Right renal cortex interstitium (tissue), 3 donors: ENCODE measurements around the gene TMOD3. TPM values are rescaled to one million over a fixed set of nuclear protein-coding genes. Genes with fewer than 3 reads are reported as not detected.
"Not testable (repeated sequence)": the region's sequence is repeated elsewhere in the genome, so short reads cannot be mapped to it uniquely, and the experiment has no call there.

Experiments used
- DNase-seq, 3 donors: peaks; one replicate each; pipeline ENCODE4 v3.0.0-alpha.2; 2013; ENCODE audit warnings: low read depth in 3 of 3, low spot score in 2 of 3
- polyA plus RNA-seq, 3 donors: library from polyadenylated mRNA; unstranded; fragments of 120-200 nt; gene quantifications; one replicate each; pipeline ENCODE4 v1.2.1, GENCODE V29; 2013; ENCODE audit not compliant: insufficient read length in 3 of 3

Gene TMOD3
- polyA plus RNA-seq, 3 donors = 53.4 to 56.1 (median 54.1) TPM

- no peak for DNase-seq
These were observed 32.3 kb downstream of the TMOD3 start for GRCh38 chr15:51861557-51862359.

GRCh38 chr15:51863131-51863530 is 33.7 kb downstream of the TMOD3 start:
- no peak for DNase-seq

- DNase-seq = no peak
These were observed 35.1 kb downstream of the TMOD3 start for GRCh38 chr15:51864408-51865056.

- DNase-seq = no peak
These were observed 35.9 kb downstream of the TMOD3 start for GRCh38 chr15:51865317-51865716.

GRCh38 chr15:51866161-51866560 is 36.7 kb downstream of the TMOD3 start:
- no peak for DNase-seq

- no peak for DNase-seq
These were observed 37.3 kb downstream of the TMOD3 start for GRCh38 chr15:51866751-51867150.

GRCh38 chr15:51869060-51869421 is 39.6 kb downstream of the TMOD3 start:
- no peak for DNase-seq

GRCh38 chr15:51870774-51871173 is 41.3 kb downstream of the TMOD3 start:
- no peak for DNase-seq

GRCh38 chr15:51874751-51875644 is 45.5 kb downstream of the TMOD3 start:
- no peak for DNase-seq

- DNase-seq = no peak
These were observed 46.7 kb downstream of the TMOD3 start for GRCh38 chr15:51876169-51876568.

GRCh38 chr15:51878446-51879386 is 49.3 kb downstream of the TMOD3 start:
- peak; percentile 57 to 66 (median 61) for DNase-seq

GRCh38 chr15:51879555-51879954 is 50.1 kb downstream of the TMOD3 start:
- DNase-seq = no peak

GRCh38 chr15:51883271-51883837 is 53.9 kb downstream of the TMOD3 start:
- DNase-seq = no peak

GRCh38 chr15:51884041-51884440 is 54.6 kb downstream of the TMOD3 start:
- DNase-seq = no peak

GRCh38 chr15:51884517-51885236 is 55.2 kb downstream of the TMOD3 start:
- no peak for DNase-seq

- not testable (repeated sequence) for DNase-seq
These were observed 56.3 kb downstream of the TMOD3 start for GRCh38 chr15:51885758-51886157.

- no peak for DNase-seq
These were observed 58.6 kb downstream of the TMOD3 start for GRCh38 chr15:51887887-51888592.

- no peak for DNase-seq
These were observed 59.2 kb downstream of the TMOD3 start for GRCh38 chr15:51888593-51889195.
